A549 (cell line): ENCODE results near the gene BCAS3. TPM values are rescaled to one million over a fixed set of nuclear protein-coding genes. Genes with fewer than 3 reads are reported as not detected.
"Not testable (repeated sequence)": the region's sequence is repeated elsewhere in the genome, so short reads cannot be mapped to it uniquely, and the experiment has no call there.

Experiments used
- ATAC-seq, 2 experiments: fragments of 200-7000 bp in 1 of 2; fragments of >200 bp in 1 of 2; cut with Nextera tagmentation in 1 of 2; cut with Tn5 transposase in 1 of 2; 3 replicates each; pipeline versions ENCODE4 v1.8.0 to v1.9.1; 2018 to 2020; ENCODE audit warnings: mild to moderate bottlenecking in 1 of 2, moderate library complexity in 1 of 2
- CTCF ChIA-PET: fragments of 300-600 bp; sonication (Branson Sonifier 250); formaldehyde crosslinking; extraction: SDS; loops from one replicate; lab custom pipeline; 2021; ENCODE audit warnings: antibody characterized with exemption, inconsistent platforms; lab: Yijun Ruan, JAX
- POLR2A ChIA-PET: fragments of 350-600 bp; formaldehyde crosslinking; extraction: SDS; loops from one replicate; lab custom pipeline; 2021; ENCODE audit warnings: antibody characterized with exemption, inconsistent platforms; lab: Yijun Ruan, JAX
- DNase-seq, 2 experiments: peaks; one replicate each; pipeline versions ENCODE4 v3.0.0 to v3.0.0-alpha.2; 2011 to 2016; ENCODE audit warnings: low read depth in 1 of 2, low spot score in 1 of 2
- FAIRE-seq: peaks from 2 replicates; lab custom pipeline; 2011; peaks lifted over from hg19 to GRCh38; lab: Jason Lieb, UNC
- H3K27ac ChIP-seq, 2 experiments: fragments of >200 bp; sonication (Bioruptor Twin); formaldehyde crosslinking; 3 replicates each; pipeline ENCODE4 v1.5.1; 2016 to 2017
- H3K4me1 ChIP-seq: fragments of >200 bp; sonication (Bioruptor Twin); formaldehyde crosslinking; 3 replicates; pipeline ENCODE4 v1.6.1; 2016
- H3K4me2 ChIP-seq: fragments of >200 bp; sonication (Bioruptor Twin); formaldehyde crosslinking; 3 replicates; pipeline ENCODE4 v1.6.1; 2016
- H3K4me3 ChIP-seq: fragments of >200 bp; sonication (Bioruptor Twin); formaldehyde crosslinking; 3 replicates; pipeline ENCODE4 v1.5.1; 2016
- H3K9me3 ChIP-seq: fragments of >200 bp; sonication (Bioruptor Twin); formaldehyde crosslinking; 3 replicates; pipeline ENCODE4 v1.6.1; 2016
- CBX8 ChIP-seq: fragments of 200-600 bp; sonication (generic); IDR thresholded peaks from 2 replicates; pipeline ENCODE4 v1.6.1; 2016
- CEBPB ChIP-seq, 2 experiments: fragments of >200 bp in 1 of 2; sonication (Bioruptor Twin) in 1 of 2; formaldehyde crosslinking in 1 of 2; IDR thresholded peaks; 2 replicates each; pipeline ENCODE4 v1.6.1; 2012 to 2016
- EHMT2 ChIP-seq: fragments of 200-600 bp; sonication (generic); IDR thresholded peaks from 2 replicates; pipeline ENCODE4 v1.6.1; 2016; ENCODE audit warnings: antibody characterized with exemption, low read depth, mild to moderate bottlenecking, moderate library complexity
- EP300 ChIP-seq, 2 experiments: fragments of >200 bp; sonication (Bioruptor Twin); formaldehyde crosslinking; IDR thresholded peaks; 2 replicates in 1 of 2; 3 replicates in 1 of 2; pipeline ENCODE4 v1.6.1; 2016 to 2017
- ESRRA ChIP-seq: fragments of 150-350 bp; IDR thresholded peaks from 2 replicates; pipeline ENCODE4 v1.6.1; 2014; ENCODE audit warnings: mild to moderate bottlenecking, low read length, borderline replicate concordance
- HMGXB4 ChIP-seq: fragments of 250-450 bp; sonication (Bioruptor Pico); IDR thresholded peaks from 2 replicates; pipeline ENCODE4 v1.5.0; 2021; ENCODE audit warnings: mild to moderate bottlenecking, moderate library complexity, borderline replicate concordance
- HOXB13 ChIP-seq: fragments of 250-450 bp; sonication (Bioruptor Pico); IDR thresholded peaks from 2 replicates; pipeline ENCODE4 v1.5.0; 2020; ENCODE audit warnings: low read depth, mild to moderate bottlenecking, moderate library complexity
- JUNB ChIP-seq: fragments of >200 bp; sonication (Bioruptor Twin); formaldehyde crosslinking; IDR thresholded peaks from 2 replicates; pipeline ENCODE4 v1.6.1; 2016
- KDM1A ChIP-seq: fragments of 200-600 bp; sonication (generic); IDR thresholded peaks from 2 replicates; pipeline ENCODE4 v1.6.1; 2016; ENCODE audit warnings: low read depth, mild to moderate bottlenecking
- POLR2AphosphoS2 ChIP-seq: conservative IDR thresholded peaks from 2 replicates; pipeline ENCODE4 v1.6.1; 2012; ENCODE audit warnings: low read length, improper control_type of control experiment, inconsistent platforms
- RAD21 ChIP-seq, 2 experiments: fragments of >200 bp in 1 of 2; sonication (Bioruptor Twin) in 1 of 2; formaldehyde crosslinking in 1 of 2; IDR thresholded peaks in 1 of 2; conservative IDR thresholded peaks in 1 of 2; 2 replicates in 1 of 2; 3 replicates in 1 of 2; pipeline ENCODE4 v1.6.1; 2012 to 2018; ENCODE audit warnings: inconsistent platforms in 1 of 2
- REST ChIP-seq: fragments of 200-600 bp; sonication (generic); IDR thresholded peaks from 2 replicates; pipeline ENCODE4 v1.6.1; 2016; ENCODE audit warnings: antibody characterized with exemption, mild to moderate bottlenecking, moderate library complexity
- RFX5 ChIP-seq: fragments of 450-650 bp; IDR thresholded peaks from 2 replicates; pipeline ENCODE4 v1.7.1; 2014; ENCODE audit warnings: antibody characterized with exemption, mild to moderate bottlenecking, moderate library complexity
- SMC3 ChIP-seq: fragments of >200 bp; sonication (Bioruptor Twin); formaldehyde crosslinking; IDR thresholded peaks from 3 replicates; pipeline ENCODE4 v1.6.1; 2018; ENCODE audit warnings: inconsistent platforms
- USF2 ChIP-seq: fragments of 450-650 bp; IDR thresholded peaks from 2 replicates; pipeline ENCODE4 v1.6.1; 2014; ENCODE audit warnings: antibody characterized with exemption
- ZNF302 ChIP-seq: fragments of 250-450 bp; sonication (Bioruptor Pico); IDR thresholded peaks from 2 replicates; pipeline ENCODE4 v1.9.0; 2021; ENCODE audit warnings: inconsistent platforms, mild to moderate bottlenecking, moderate library complexity
- ZSCAN20 ChIP-seq: fragments of 250-450 bp; sonication (Bioruptor Pico); IDR thresholded peaks from 2 replicates; pipeline ENCODE4 v1.8.0; 2022; ENCODE audit warnings: mild to moderate bottlenecking, moderate library complexity
- WGBS: methylation state at CpG from one replicate; pipeline ENCODE4 v1.1.6; 2017; ENCODE audit errors: missing lambda C conversion rate; 5-methylcytosine and 5-hydroxymethylcytosine counted together
- polyA plus RNA-seq, 4 experiments: library from polyadenylated mRNA; depleted of rRNA in 3 of 4; stranded (reverse); fragments of >200 nt; fragmentation: RNase III in 1 of 4; extraction: RNeasy Plus Mini Kit Qiagen cat#74134 plus additional on column Dnase treatment in 1 of 4; gene quantifications; 2 replicates in 3 of 4; 3 replicates in 1 of 4; pipeline ENCODE4 v1.2.3, GENCODE V29; 2011 to 2017

The BCAS3 gene
- polyA plus RNA-seq, 2 of the 4 experiments (the other 2 are of a cell fraction): 14.7 to 43.4 TPM

GRCh38 chr17:61029181-61029580 is 351.5 kb downstream of the BCAS3 start:
- CTCF ChIA-PET: interaction anchor here (0.7 to 2.0 kb wide), 3 partner anchors 309 to 383 kb away, joined by 3 to 7 read pairs (median 5); no protein-coding TSS in a partner anchor
- WGBS: 84% methylated on average over 4 of the region's 4 CpGs

GRCh38 chr17:61040666-61041065 is 363.0 kb downstream of the BCAS3 start:
- TF ChIP-seq ZSCAN20 (CRISPR knock-in tag) (no peak), RAD21 (conservative IDR thresholded peaks at IDR 0.05 in 1 of 2, IDR thresholded peaks at IDR 0.05 in 1 of 2) (no peak), ZNF302 (CRISPR knock-in tag) (no peak), CBX8 (no peak), KDM1A (no peak), POLR2AphosphoS2 (no peak), RFX5 (no peak), REST (no peak), EP300 (IDR thresholded peaks at IDR 0.05) (no peak), JUNB (no peak), EHMT2 (no peak), CEBPB (IDR thresholded peaks at IDR 0.05) (no peak), HOXB13 (CRISPR knock-in tag) (no peak), ESRRA (no peak)
- Histone ChIP-seq H3K4me1 (no peaks in the 10 kb centered on the region), H3K4me2 (no peak overlapping the region), H3K9me3 (no peaks in the 10 kb centered on the region), H3K27ac (no peak overlapping the region), H3K4me3 (no peak overlapping the region)
- DNase-seq: no peak
- ChIA-PET CTCF (interaction anchor here (1.2 to 2.2 kb wide), 3 partner anchors 272 to 368 kb away, joined by 3 to 10 read pairs (median 3); no protein-coding TSS in a partner anchor), POLR2A (no interaction called here)
- FAIRE-seq: peak; percentile 32
- no peak for ATAC-seq
- 86% methylated on average over 4 of the region's 4 CpGs for WGBS

More at GRCh38 chr17:61029181-61029580, 351.5 kb downstream of the BCAS3 start:
- POLR2A ChIA-PET: no interaction called here
- TF ChIP-seq HMGXB4 (CRISPR knock-in tag) (no peak), SMC3 (no peak), USF2 (no peak)
- Histone ChIP-seq H3K4me2 (no peak overlapping the region), H3K4me3 (no peak overlapping the region), H3K9me3 (no peaks in the 10 kb centered on the region), H3K27ac (no peak overlapping the region), H3K4me1 (no peaks in the 10 kb centered on the region)
- no peak for DNase-seq
- no peak for FAIRE-seq
- ATAC-seq: no peak

GRCh38 chr17:61042348-61042747 is 364.7 kb downstream of the BCAS3 start:
- H3K4me2 ChIP-seq, POLR2A ChIA-PET, CTCF ChIA-PET, H3K27ac ChIP-seq, DNase-seq, H3K4me1 ChIP-seq, H3K9me3 ChIP-seq, FAIRE-seq, H3K4me3 ChIP-seq: not testable (repeated sequence)
- ATAC-seq: peak; percentile 40 to 50; a peak in 2 of 6 replicates
- TF ChIP-seq SMC3 (0 out of 3 replicates have a peak, but pooled peaks have one; percentile 9), RAD21 (conservative IDR thresholded peaks at IDR 0.05 in 1 of 2, IDR thresholded peaks at IDR 0.05 in 1 of 2) (peak in 1 of 2 experiments; percentile 26; a peak in 1 of 5 replicates)
- WGBS: 93% methylated on average over 5 of the region's 5 CpGs
